GM21737 (cell line): ENCODE measurements around the gene ALDH1A2.
"Not testable (repeated sequence)": the region's sequence is repeated elsewhere in the genome, so short reads cannot be mapped to it uniquely, and the experiment has no call there.

Experiments used
- ATAC-seq: cut with Tn5 transposase; IDR thresholded peaks from one replicate; pipeline ENCODE4 v1.9.1; 2021; ENCODE audit warnings: mild to moderate bottlenecking, moderate library complexity; ENCODE audit not compliant: unreplicated experiment

Gene ALDH1A2

GRCh38 chr15:58002338-58003126 is 63.0 kb downstream of the ALDH1A2 start:
- no peak for ATAC-seq

- ATAC-seq = not testable (repeated sequence)
Observed at GRCh38 chr15:57999699-58000098, 65.8 kb downstream of the ALDH1A2 start.

DNA sequence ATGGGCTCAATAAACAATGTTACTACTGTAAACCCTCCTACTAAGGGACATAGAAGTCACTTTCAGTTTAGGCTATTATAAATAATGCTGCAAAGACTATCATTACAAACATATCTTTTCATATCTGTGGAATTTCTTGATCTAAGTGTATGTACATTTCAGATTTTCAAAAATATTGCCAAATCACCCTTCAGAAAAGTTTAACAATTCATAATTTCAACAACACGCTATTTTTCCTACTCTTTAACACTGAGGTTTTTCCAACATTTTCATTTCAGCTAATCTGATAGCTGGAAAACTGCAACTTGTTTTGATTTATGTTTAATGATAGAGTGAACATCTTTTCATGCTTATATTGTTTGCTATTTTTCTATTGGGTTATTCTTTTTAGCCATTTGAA is 69.0 kb downstream of the ALDH1A2 start:
- no peak for ATAC-seq

DNA sequence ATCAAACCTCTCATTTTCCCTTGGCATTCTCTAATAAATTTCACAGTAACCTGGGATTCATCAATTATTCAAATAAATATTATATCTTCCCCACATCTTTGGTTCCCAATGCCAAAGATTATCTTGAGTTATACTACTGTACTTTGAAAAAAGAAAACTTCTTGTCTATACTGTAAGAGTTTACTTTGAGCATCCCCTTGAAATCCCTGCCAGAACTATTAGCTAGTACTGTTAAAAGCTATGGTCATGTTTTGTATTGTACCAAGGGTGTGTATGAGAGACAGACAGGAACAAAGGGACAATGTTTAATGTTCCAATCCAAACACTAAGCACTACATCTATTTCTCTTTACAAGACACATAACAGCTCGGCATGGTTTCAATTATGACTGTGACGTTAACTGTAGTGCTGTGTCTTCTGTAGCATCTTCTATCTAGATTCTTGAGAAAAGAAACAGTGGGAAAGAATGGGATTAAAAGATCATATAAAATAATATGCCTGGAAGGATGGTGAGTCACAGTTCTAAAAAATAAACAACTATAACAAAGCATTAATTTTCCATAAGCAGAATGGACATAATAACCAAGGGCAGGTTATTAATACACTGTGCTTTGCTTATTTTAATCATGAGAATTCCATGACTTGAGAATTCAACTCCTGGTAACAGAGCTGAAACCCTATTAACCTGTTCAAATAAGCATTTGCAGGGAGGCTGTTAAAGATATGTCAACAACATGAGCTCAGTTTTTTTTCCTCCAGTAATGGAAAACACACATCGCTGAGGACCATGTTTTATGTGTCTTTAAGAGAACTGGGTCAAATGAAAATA is 71.1 kb downstream of the ALDH1A2 start:
- ATAC-seq = no peak

- no peak for ATAC-seq
Observed at GRCh38 chr15:57993409-57994145, 71.9 kb downstream of the ALDH1A2 start.

DNA sequence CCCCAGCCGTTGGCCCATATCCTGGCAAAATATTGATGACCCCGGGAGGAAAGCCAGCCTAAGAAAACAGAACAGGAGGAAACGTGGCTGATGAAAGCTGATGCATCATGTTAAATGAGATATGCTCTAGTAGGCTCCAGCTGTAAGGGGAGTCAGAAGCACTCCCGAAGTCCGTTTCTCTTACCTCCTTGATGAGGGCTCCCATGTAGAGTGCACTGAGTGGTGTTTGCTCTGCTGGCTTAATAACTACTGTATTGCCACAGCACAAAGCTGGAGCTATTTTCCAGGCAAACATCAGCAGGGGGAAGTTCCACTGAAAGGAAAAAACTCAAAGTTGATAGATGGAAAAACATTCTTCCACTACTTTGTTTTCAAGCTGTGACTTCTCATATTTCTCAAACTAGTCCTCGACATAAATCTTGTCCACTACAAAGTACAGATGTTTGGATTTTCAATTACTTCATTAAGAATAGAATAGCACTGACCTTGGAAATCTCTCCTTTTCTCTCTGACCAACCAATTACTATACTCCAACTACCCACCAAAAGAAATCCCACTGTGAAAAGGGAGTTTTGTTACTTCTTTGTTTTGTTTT is 72.7 kb downstream of the ALDH1A2 start:
- no peak for ATAC-seq

DNA sequence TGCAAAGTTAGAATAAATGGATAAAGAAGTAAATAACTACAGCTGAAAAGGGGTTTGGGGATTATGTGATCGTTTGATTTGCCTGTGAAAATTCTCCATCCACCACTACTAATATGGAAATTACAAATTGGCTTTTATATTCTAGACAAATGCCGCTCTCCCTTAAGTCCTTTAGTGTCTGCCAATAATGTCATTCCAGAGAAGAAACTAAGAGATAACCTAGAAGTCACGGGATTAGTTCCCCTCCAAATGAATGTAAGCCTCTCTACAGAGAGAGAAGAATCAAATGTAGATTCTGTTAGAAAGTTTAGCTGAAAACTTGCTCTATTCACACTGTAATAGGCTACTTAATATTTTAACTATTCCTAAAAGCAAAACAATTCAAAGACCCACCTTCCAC is 92.0 kb downstream of the ALDH1A2 start:
- ATAC-seq = no peak

DNA sequence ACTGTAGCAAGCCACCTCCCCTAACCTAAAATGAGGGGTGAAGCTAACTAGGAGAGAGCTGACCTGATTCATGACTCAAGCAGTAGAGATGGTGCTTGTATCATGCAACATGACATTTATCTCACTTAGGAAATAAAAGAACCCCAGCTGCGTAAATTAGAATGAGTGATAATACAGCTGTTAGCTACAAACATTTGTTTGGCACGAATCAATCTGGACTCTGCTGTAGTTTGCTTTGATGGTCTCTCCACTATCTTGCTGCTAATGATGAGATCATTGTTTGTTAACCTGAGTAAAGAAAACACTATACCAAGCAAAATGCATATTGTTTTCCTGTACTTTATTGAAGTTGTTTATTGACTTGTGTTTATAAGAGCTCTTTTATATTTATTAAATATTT is 92.6 kb downstream of the ALDH1A2 start:
- ATAC-seq = no peak

GRCh38 chr15:57969996-57970395 is 95.5 kb downstream of the ALDH1A2 start:
- ATAC-seq = no peak

GRCh38 chr15:57969355-57969754 is 96.2 kb downstream of the ALDH1A2 start:
- no peak for ATAC-seq

DNA sequence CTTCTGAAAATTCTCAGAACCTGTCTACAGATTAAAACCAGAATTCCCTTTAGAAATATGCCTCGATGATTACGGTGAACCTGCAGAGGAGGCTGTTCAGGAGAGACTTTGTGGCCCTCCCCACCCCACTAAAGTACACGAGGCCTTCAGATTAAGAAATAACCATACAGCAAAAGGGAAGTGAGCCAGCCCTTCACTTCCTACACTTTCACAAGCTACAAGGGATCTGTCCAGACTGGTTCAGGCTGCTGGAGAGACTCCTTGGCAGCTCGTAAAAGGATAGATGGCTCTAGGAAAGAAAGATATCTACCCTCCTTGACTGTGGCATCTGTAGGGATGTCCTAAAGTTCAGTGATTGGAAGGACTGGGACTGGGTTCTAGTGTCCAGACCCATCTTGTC is 102.6 kb downstream of the ALDH1A2 start:
- no peak for ATAC-seq

GRCh38 chr15:57961919-57962318 is 103.6 kb downstream of the ALDH1A2 start:
- ATAC-seq = no peak

DNA sequence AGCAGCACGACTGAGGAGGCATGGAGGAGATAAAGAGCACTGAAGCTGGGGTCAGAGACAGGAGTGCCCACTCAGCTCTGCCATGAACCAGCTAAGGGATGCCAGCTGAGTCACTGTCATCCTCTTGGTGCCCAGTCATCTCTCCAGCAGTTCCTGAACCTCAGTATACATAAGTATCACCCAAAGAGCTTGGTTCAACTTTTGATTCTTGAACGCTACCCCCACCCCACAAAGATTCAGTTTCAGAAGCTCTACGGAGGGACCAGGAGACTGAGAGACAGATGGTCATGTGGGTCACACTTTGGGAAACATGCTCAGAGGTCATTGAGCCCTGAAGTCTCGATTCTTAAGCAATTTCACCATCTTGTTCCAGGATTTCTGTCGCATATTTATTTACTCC is 108.4 kb downstream of the ALDH1A2 start:
- ATAC-seq = no peak

- ATAC-seq = no peak
Observed at GRCh38 chr15:57953874-57954273, 111.6 kb downstream of the ALDH1A2 start.

DNA sequence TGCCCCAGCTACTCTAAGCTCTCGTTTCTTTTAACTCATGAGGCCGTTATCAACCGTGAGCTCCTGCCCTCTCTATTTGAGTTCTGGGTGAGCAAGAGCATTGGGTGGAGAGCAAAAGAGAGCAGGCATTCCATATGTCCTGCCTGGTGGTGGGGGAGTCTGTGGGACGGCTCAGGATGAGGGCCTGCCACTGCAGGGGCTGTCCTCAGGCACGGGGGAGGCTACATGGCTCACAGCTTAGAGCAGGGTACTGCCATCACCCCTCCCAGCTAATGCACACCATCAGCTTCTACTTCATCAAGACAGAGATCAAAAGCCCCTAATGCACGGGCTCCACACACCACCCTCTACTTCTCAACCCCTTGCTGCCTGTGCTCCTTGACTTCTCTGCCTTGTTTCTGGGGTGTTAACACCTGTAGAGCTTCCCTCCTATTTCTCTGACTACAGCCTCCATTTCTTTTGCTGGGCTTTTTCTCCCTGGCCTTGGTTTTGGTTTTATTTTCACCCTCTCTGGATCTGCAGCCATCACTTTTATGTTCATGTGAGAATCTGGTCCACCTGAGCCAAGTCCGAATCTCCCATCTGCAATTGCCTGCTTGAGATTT is 114.1 kb downstream of the ALDH1A2 start:
- no peak for ATAC-seq

DNA sequence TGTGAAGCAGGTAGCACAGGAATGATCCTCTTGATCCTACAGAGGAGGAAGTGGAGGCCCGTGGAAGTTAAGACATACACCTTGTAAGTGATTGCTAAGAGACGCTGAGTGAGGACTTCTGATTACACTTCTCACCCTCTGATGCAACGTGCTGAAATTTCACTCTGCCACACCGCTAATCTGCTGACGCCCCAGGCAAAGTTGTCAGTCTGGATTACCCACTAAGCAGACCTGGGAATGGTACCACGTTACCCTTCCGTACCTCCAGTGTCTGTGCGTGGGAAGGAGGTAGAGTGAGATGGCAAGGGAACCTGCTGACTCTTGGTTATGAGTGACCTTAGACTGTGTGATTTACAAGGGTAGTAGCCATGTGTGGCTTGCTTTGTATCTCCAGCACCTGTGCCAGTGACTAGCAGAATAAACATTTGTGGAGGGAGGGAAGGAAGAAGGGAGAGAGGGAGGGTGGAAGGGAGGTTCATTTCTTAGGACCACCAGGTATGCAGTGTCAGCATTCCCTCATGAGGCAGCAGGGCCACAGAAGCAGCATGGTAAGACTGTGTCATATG is 115.0 kb downstream of the ALDH1A2 start:
- ATAC-seq = no peak

- ATAC-seq = no peak
Observed at GRCh38 chr15:57949374-57949943, 116.1 kb downstream of the ALDH1A2 start.

DNA sequence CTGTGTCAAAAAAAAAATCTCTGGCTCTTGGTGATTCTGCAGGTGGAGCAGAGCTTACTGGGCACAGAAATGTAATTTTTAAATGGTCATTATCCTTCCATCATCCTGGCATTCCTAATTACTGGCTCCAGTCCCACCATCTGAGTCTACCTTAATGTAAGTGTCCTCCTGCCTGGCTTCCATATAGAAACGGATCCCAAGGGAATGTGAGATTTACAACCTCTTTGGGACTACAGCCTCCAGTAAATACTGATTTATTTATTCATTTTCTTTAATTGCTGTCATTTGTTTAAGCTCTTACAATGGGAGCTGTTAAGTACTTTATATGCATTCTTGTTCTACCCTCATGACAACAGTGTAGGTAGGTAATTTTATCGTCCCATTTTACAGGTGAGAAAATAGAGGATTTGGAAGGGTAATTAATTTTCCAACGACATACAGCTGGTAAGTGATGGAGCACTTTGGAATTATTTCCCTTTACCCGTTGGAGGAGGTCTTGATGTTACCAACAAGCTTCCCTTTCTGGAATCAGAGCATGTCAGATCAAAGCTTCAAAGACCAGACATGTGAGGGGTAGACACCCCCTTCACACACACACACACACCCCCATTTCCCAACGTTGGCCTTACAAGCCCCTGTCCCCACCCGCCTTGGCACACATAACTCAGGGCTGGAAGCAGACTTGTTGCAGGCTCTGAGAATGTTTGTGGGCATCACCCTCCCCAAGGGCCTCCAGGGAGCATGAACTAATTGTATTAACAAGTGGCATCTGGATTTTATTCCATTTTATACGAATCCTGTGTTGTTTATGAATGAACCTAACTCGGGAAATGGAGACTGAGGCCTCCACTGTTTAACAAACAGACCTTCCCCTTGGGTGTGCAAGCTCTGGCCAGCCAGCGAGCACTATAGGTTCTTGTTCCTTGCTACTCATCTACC is 116.9 kb downstream of the ALDH1A2 start:
- no peak for ATAC-seq

GRCh38 chr15:57947781-57948180 is 117.7 kb downstream of the ALDH1A2 start:
- no peak for ATAC-seq
